GM12878 (cell line): ENCODE measurements around the gene CYP51A1. TPM values are rescaled to one million over a fixed set of nuclear protein-coding genes. Genes with fewer than 3 reads are reported as not detected.

ENCODE experiments used
- ATAC-seq: fragments of 200-7000 bp; cut with Tn5 transposase; 3 replicates; pipeline ENCODE4 v1.9.1; 2020; ENCODE audit warnings: mild to moderate bottlenecking, moderate library complexity
- BruUV-seq: library from RNA; stranded (reverse); fragments of 400-500 nt; replicated peaks from 2 replicates; lab custom pipeline; 2021; lab: Mats Ljungman, UMichigan
- CTCF ChIA-PET: fragments of 300-600 bp; sonication (Branson Sonifier 250); formaldehyde crosslinking; extraction: SDS; loops from one replicate; lab custom pipeline; 2021; ENCODE audit warnings: inconsistent platforms; lab: Yijun Ruan, JAX
- POLR2A ChIA-PET: fragments of 350-600 bp; formaldehyde crosslinking; extraction: SDS; loops from one replicate; lab custom pipeline; 2021; ENCODE audit warnings: inconsistent platforms; lab: Charles Lee
- RAD21 ChIA-PET: fragments of 300-600 bp; sonication (Branson Sonifier 250); formaldehyde crosslinking; loops from one replicate; lab custom pipeline; 2023; ENCODE audit warnings: antibody characterized with exemption; ENCODE audit not compliant: unreplicated experiment; lab: Charles Lee
- SMC1A ChIA-PET: fragments of 300-600 bp; sonication (Branson Sonifier 250); formaldehyde crosslinking; loops from one replicate; lab custom pipeline; 2023; ENCODE audit not compliant: unreplicated experiment, uncharacterized antibody; lab: Charles Lee
- DNase-seq: peaks from one replicate; pipeline ENCODE4 v3.0.0-alpha.2; 2011; ENCODE audit warnings: low read depth, low spot score
- FAIRE-seq: peaks from 3 replicates; lab custom pipeline; 2011; peaks lifted over from hg19 to GRCh38; lab: Jason Lieb, UNC
- H2AFZ ChIP-seq: 2 replicates; pipeline ENCODE4 v1.6.0; 2011; ENCODE audit warnings: low read depth, low read length, control low read depth; ENCODE audit not compliant: control insufficient read depth
- H3K27ac ChIP-seq: 2 replicates; pipeline ENCODE4 v1.5.1; 2011; ENCODE audit warnings: control low read depth; ENCODE audit not compliant: control insufficient read depth, insufficient read depth
- H3K27me3 ChIP-seq, 2 experiments: replicated peaks in 1 of 2; 2 replicates each; pipeline versions ENCODE4 v1.6.0 to v1.6.1; 2011; ENCODE audit warnings: low read length in 1 of 2; ENCODE audit not compliant: control insufficient read depth in 2 of 2, insufficient read depth in 2 of 2
- H3K36me3 ChIP-seq, 2 experiments: 2 replicates each; pipeline ENCODE4 v1.5.1; 2011; ENCODE audit warnings: low read length in 1 of 2; ENCODE audit not compliant: control insufficient read depth in 2 of 2, insufficient read depth in 2 of 2
- H3K4me1 ChIP-seq: 2 replicates; pipeline ENCODE4 v1.6.1; 2011; ENCODE audit warnings: mild to moderate bottlenecking, low read length, moderate library complexity, mixed read lengths; ENCODE audit not compliant: control insufficient read depth, insufficient read depth
- H3K4me2 ChIP-seq: 2 replicates; pipeline ENCODE4 v1.6.0; 2011; ENCODE audit warnings: control low read depth; ENCODE audit not compliant: control insufficient read depth, insufficient read depth
- H3K4me3 ChIP-seq: fragments of 200-600 bp; sonication (generic); 2 replicates; pipeline ENCODE4 v1.5.1; 2016
- H3K79me2 ChIP-seq: 2 replicates; pipeline ENCODE4 v1.6.0; 2011; ENCODE audit warnings: low read length; ENCODE audit not compliant: control insufficient read depth, insufficient read depth
- H3K9ac ChIP-seq: 2 replicates; pipeline ENCODE4 v1.8.0; 2011; ENCODE audit warnings: low read length, control low read depth, mixed read lengths; ENCODE audit not compliant: control insufficient read depth, insufficient read depth
- H3K9me3 ChIP-seq: replicated peaks from 3 replicates; pipeline ENCODE4 v1.5.1; 2011; ENCODE audit warnings: mild to moderate bottlenecking, low read length; ENCODE audit not compliant: control insufficient read depth, insufficient read depth
- H4K20me1 ChIP-seq: 2 replicates; pipeline ENCODE4 v1.6.0; 2011; ENCODE audit not compliant: control insufficient read depth, insufficient read depth
- BCL11A ChIP-seq: IDR thresholded peaks from 2 replicates; pipeline ENCODE4 v1.6.1; 2011; ENCODE audit warnings: low read depth, low read length
- BHLHE40 ChIP-seq, 2 experiments: fragments of 450-650 bp in 1 of 2; IDR thresholded peaks; 2 replicates each; pipeline ENCODE4 v1.6.1; 2011 to 2017; ENCODE audit warnings: low read depth in 2 of 2, borderline replicate concordance in 1 of 2, improper control_type of control experiment in 1 of 2, low read length in 1 of 2, mild to moderate bottlenecking in 1 of 2
- CHD1 ChIP-seq: IDR thresholded peaks from 2 replicates; pipeline ENCODE4 v1.6.1; 2012; ENCODE audit warnings: low read depth, low read length, improper control_type of control experiment
- CREB1 ChIP-seq: IDR thresholded peaks from 2 replicates; pipeline ENCODE4 v1.6.1; 2012; ENCODE audit warnings: low read depth, mild to moderate bottlenecking, inconsistent platforms
- HCFC1 ChIP-seq: fragments of 150-350 bp; IDR thresholded peaks from 2 replicates; pipeline ENCODE4 v1.6.1; 2014; ENCODE audit warnings: low read length
- IKZF2 ChIP-seq, 2 experiments: fragments of 450-650 bp; IDR thresholded peaks; 2 replicates each; pipeline ENCODE4 v1.6.1; 2017; ENCODE audit warnings: mild to moderate bottlenecking in 2 of 2, moderate library complexity in 2 of 2
- IRF4 ChIP-seq: IDR thresholded peaks from 2 replicates; pipeline ENCODE4 v1.6.1; 2011; ENCODE audit warnings: low read depth, low read length
- IRF5 ChIP-seq: fragments of 450-650 bp; IDR thresholded peaks from 2 replicates; pipeline ENCODE4 v1.6.1; 2017; ENCODE audit warnings: borderline replicate concordance
- LARP7 ChIP-seq: fragments of 450-650 bp; IDR thresholded peaks from 2 replicates; pipeline ENCODE4 v1.6.1; 2017; ENCODE audit warnings: mild to moderate bottlenecking
- MAX ChIP-seq: IDR thresholded peaks from 2 replicates; pipeline ENCODE4 v1.6.1; 2012; ENCODE audit warnings: low read depth, low read length, improper control_type of control experiment
- NR2C2 ChIP-seq: IDR thresholded peaks from 2 replicates; pipeline ENCODE4 v1.6.1; 2011; ENCODE audit warnings: borderline replicate concordance, low read depth; ENCODE audit not compliant: control insufficient read depth, insufficient read length
- RAD21 ChIP-seq: IDR thresholded peaks from 2 replicates; pipeline ENCODE4 v1.6.1; 2011; ENCODE audit warnings: mild to moderate bottlenecking, low read depth, low read length, moderate library complexity; ENCODE audit not compliant: insufficient read depth
- RB1 ChIP-seq: fragments of 450-650 bp; formaldehyde crosslinking; IDR thresholded peaks from 2 replicates; pipeline ENCODE4 v1.6.1; 2017; ENCODE audit warnings: mild to moderate bottlenecking, borderline replicate concordance
- RUNX3 ChIP-seq: IDR thresholded peaks from 2 replicates; pipeline ENCODE4 v1.6.1; 2012; ENCODE audit warnings: low read length, inconsistent platforms
- SP1 ChIP-seq: IDR thresholded peaks from one replicate; pipeline ENCODE4 v1.6.1; 2011; ENCODE audit warnings: low read depth, low read length
- SUZ12 ChIP-seq: fragments of 200-600 bp; sonication (generic); IDR thresholded peaks from one replicate; pipeline ENCODE4 v1.6.1; 2018; ENCODE audit warnings: antibody characterized with exemption, mild to moderate bottlenecking; ENCODE audit not compliant: unreplicated experiment
- TCF3 ChIP-seq: IDR thresholded peaks from 2 replicates; pipeline ENCODE4 v1.6.1; 2012; ENCODE audit warnings: low read depth, mild to moderate bottlenecking, low read length, borderline replicate concordance; ENCODE audit not compliant: insufficient read depth
- TCF7 ChIP-seq: IDR thresholded peaks from 2 replicates; pipeline ENCODE4 v1.6.1; 2014; ENCODE audit warnings: antibody characterized with exemption, borderline replicate concordance
- ZBTB33 ChIP-seq: fragments of 450-650 bp; IDR thresholded peaks from 2 replicates; pipeline ENCODE4 v1.6.1; 2017; ENCODE audit warnings: mild to moderate bottlenecking
- ZNF24 ChIP-seq: fragments of 450-650 bp; IDR thresholded peaks from 2 replicates; pipeline ENCODE4 v1.6.1; 2017; ENCODE audit warnings: antibody characterized with exemption, mild to moderate bottlenecking
- WGBS: methylation state at CpG from one replicate; pipeline ENCODE4 v1.1.6; 2016; ENCODE audit warnings: low lambda C conversion rate; ENCODE audit not compliant: insufficient replicate concordance, insufficient coverage; ENCODE audit errors: missing lambda C conversion rate; 5-methylcytosine and 5-hydroxymethylcytosine counted together
- in situ Hi-C: fragments of 300-500 bp; cut with MboI; formaldehyde crosslinking; loops from 9 replicates; pipeline ENCODE4 v1.14.3; 2018; ENCODE audit warnings: mixed read lengths
- intact Hi-C: fragments of 100-400 bp; cut with micrococcal nuclease; formaldehyde crosslinking; loops from one replicate; pipeline ENCODE4 v1.14.2; 2022; ENCODE audit not compliant: unreplicated experiment
- polyA plus RNA-seq, 11 experiments: library from polyadenylated mRNA; depleted of rRNA in 4 of 11; unstranded in 6 of 11; stranded (reverse) in 5 of 11; fragments of >200 nt; fragmentation: Nextera tagmentation in 4 of 11; fragmentation: Illumina TruSeq in 1 of 11; extraction: Ambion mirVana in 4 of 11; extraction: Trizol in 1 of 11; gene quantifications; 1 replicate in 1 of 11; 2 replicates in 10 of 11; pipeline versions ENCODE4 v1.2.1 to v1.2.3, GENCODE V29; 2011 to 2016; ENCODE audit warnings: inconsistent platforms in 2 of 11, missing spikeins in 2 of 11, low read depth in 1 of 11
- total RNA-seq, 4 experiments: library from RNA; depleted of rRNA in 3 of 4; stranded (reverse); fragments of >200 nt in 3 of 4; fragmentation: Illumina TruSeq in 1 of 4; extraction: Trizol in 1 of 4; gene quantifications; 2 replicates each; pipeline versions ENCODE4 v1.2.1 to v1.2.3, GENCODE V29; 2013 to 2021

The CYP51A1 gene
- total and polyA plus RNA-seq, 10 of the 15 experiments (the other 5 are each of a cell fraction or from before 2014, with no cell fraction given) = 21.5 to 113 (median 61.8) TPM

- no peaks in the 10 kb centered on the region for H3K9me3 ChIP-seq
- peak; percentile 100 for ATAC-seq
- DNase-seq = peak; percentile 33
- peak within 1 kb of the TSS; percentile 13; the same call in 1 of the 2 replicates for H3K9ac ChIP-seq
- in situ Hi-C loops = no loop called here
- RAD21 ChIA-PET = interaction anchor here (0.9 to 1.8 kb wide), 3 partner anchors 174 to 269 kb away, joined by 3 to 4 read pairs (median 3); no protein-coding TSS in a partner anchor
- POLR2A ChIA-PET = interaction anchor here (0.6 kb wide), 1 partner anchor 472 kb away, joined by 3 read pairs; no protein-coding TSS in a partner anchor
- no peaks in the 10 kb centered on the region for H4K20me1 ChIP-seq
- H3K4me3 ChIP-seq = peak within 1 kb of the TSS; percentile 63
- SMC1A ChIA-PET = interaction anchor here (1.5 kb wide), 2 partner anchors 268 to 282 kb away, joined by 4 to 12 read pairs; partner anchors contain the start of gene GATAD1
- FAIRE-seq = peak; percentile 89
- 21% methylated on average over 59 of the region's 60 CpGs for WGBS
- H3K79me2 ChIP-seq = no peaks in the 10 kb centered on the region
- H3K4me2 ChIP-seq = peak within 1 kb of the TSS; percentile 96
- CTCF ChIA-PET = interaction anchor here (0.6 to 2.2 kb wide), 24 partner anchors 9 to 971 kb away, joined by 3 to 14 read pairs (median 3); partner anchors contain the start of gene GATAD1
- no peak within 1 kb of the TSS for H3K27ac ChIP-seq
- intact Hi-C loops = loop anchor here (2.0 kb wide), 1 partner anchor 270 kb away; no protein-coding TSS in a partner anchor
- no TSS peak for BruUV-seq
- no peaks in the 10 kb centered on the region for H3K36me3 ChIP-seq
- H3K27me3 ChIP-seq = no peaks in the 10 kb centered on the region
- peak within 1 kb of the TSS; percentile 88 for H2AFZ ChIP-seq
- H3K4me1 ChIP-seq = no peaks in the 10 kb centered on the region; the same call in 1 of the 2 replicates
- TF ChIP-seq CHD1 = no peak
- TF ChIP-seq TCF7 = no peak
- peak; percentile 27; the same call in 1 of the 2 replicates for TF ChIP-seq ZNF24
- 0 out of 2 replicates have a peak, but pooled peaks have one; percentile 20 for TF ChIP-seq IRF4
- peak; percentile 60; the same call in 1 of the 2 replicates for TF ChIP-seq LARP7
- peak; percentile 31; the same call in 1 of the 2 replicates for TF ChIP-seq CREB1
- 0 out of 4 replicates have a peak, but pooled peaks of 1 of the 2 experiments have one; percentile 9 for TF ChIP-seq IKZF2 (IDR thresholded peaks at IDR 0.05)
- TF ChIP-seq RUNX3 = peak; percentile 28; the same call in 1 of the 2 replicates
- peak; percentile 29; the same call in 1 of the 2 replicates for TF ChIP-seq HCFC1
- TF ChIP-seq MAX = peak; percentile 37; the same call in 1 of the 2 replicates
- TF ChIP-seq IRF5 = no peak
- TF ChIP-seq SP1 = peak; percentile 31
- TF ChIP-seq TCF3 = no peak
- peak; percentile 33; the same call in 1 of the 2 replicates for TF ChIP-seq RB1
- TF ChIP-seq ZBTB33 = no peak
- TF ChIP-seq NR2C2 = no peak
- peak; percentile 54 for TF ChIP-seq RAD21
- TF ChIP-seq SUZ12 = no peak
- TF ChIP-seq BHLHE40 (IDR thresholded peaks at IDR 0.05; ENCODE audit: borderline replicate concordance in 1 of 2, low read depth in 2 of 2, low read length in 1 of 2) = peak; percentile 28 to 56; a peak in 2 of 4 replicates
- no peak for TF ChIP-seq BCL11A
Observed at GRCh38 chr7:92178928-92179924, 44.9 kb upstream of the CYP51A1 start, which contains the start of gene LRRD1. Gene LRRD1 (minus strand): TSS chr7:92179142. CDS start chr7:92165202, 13,940 bp downstream.
